Activated CD4-positive, alpha-beta T cell treated with anti-CD3 and anti-CD28 coated beads, Interleukin-2, Interleukin-4, amounts not matched to agents 100 ng/mL and 50 ng/mL, durations not matched to agents 16 hours and 8 hours (primary cell): ENCODE results near the gene DAP3.
"Not testable (repeated sequence)": the region's sequence is repeated elsewhere in the genome, so short reads cannot be mapped to it uniquely, and the experiment has no call there.

Source experiments
- DNase-seq: peaks from one replicate; pipeline ENCODE4 v3.0.0-alpha.2; 2020; ENCODE audit warnings: low spot score

The DAP3 gene

GRCh38 chr1:155687705-155688323, 1.1 kb upstream of the DAP3 start:
- not testable (repeated sequence) for DNase-seq

GRCh38 chr1:155688324-155689080, 389 bp upstream of the DAP3 start, which contains the start of gene YY1AP1:
YY1AP1 (minus strand) TSS chr1:155688774; CDS start chr1:155680436, 8,338 bp downstream.
- DNase-seq: peak; percentile 91

GRCh38 chr1:155691992-155692528, 3.2 kb downstream of the DAP3 start:
- no peak for DNase-seq

- no peak for DNase-seq
Observed at GRCh38 chr1:155694167-155694566, 5.3 kb downstream of the DAP3 start.

- DNase-seq: no peak
Observed at GRCh38 chr1:155695072-155695471, 6.2 kb downstream of the DAP3 start.

- no peak for DNase-seq
Observed at GRCh38 chr1:155695608-155696007, 6.7 kb downstream of the DAP3 start.

- DNase-seq: no peak
Observed at GRCh38 chr1:155696524-155696923, 7.6 kb downstream of the DAP3 start.

GRCh38 chr1:155697046-155697445, 8.2 kb downstream of the DAP3 start:
- DNase-seq: no peak

- not testable (repeated sequence) for DNase-seq
Observed at GRCh38 chr1:155697616-155698015, 8.7 kb downstream of the DAP3 start.

GRCh38 chr1:155698382-155699038, 9.6 kb downstream of the DAP3 start:
- no peak for DNase-seq

GRCh38 chr1:155699062-155699461, 10.2 kb downstream of the DAP3 start:
- not testable (repeated sequence) for DNase-seq

- DNase-seq: not testable (repeated sequence)
Observed at GRCh38 chr1:155701675-155702074, 12.8 kb downstream of the DAP3 start.

GRCh38 chr1:155703216-155703615, 14.3 kb downstream of the DAP3 start:
- DNase-seq: no peak

GRCh38 chr1:155704414-155704813, 15.5 kb downstream of the DAP3 start:
- not testable (repeated sequence) for DNase-seq

GRCh38 chr1:155706139-155706538, 17.2 kb downstream of the DAP3 start:
- no peak for DNase-seq

- no peak for DNase-seq
Observed at GRCh38 chr1:155709391-155709790, 20.5 kb downstream of the DAP3 start.

- not testable (repeated sequence) for DNase-seq
Observed at GRCh38 chr1:155711457-155711856, 22.6 kb downstream of the DAP3 start.

GRCh38 chr1:155712636-155713035, 23.7 kb downstream of the DAP3 start:
- not testable (repeated sequence) for DNase-seq

- DNase-seq: no peak
Observed at GRCh38 chr1:155713075-155713474, 24.2 kb downstream of the DAP3 start.

- DNase-seq: not testable (repeated sequence)
Observed at GRCh38 chr1:155715056-155715455, 26.2 kb downstream of the DAP3 start.

GRCh38 chr1:155715777-155716176, 26.9 kb downstream of the DAP3 start:
- no peak for DNase-seq

GRCh38 chr1:155717041-155717440, 28.1 kb downstream of the DAP3 start:
- peak; percentile 5 for DNase-seq
